WI38 (cell line): ENCODE data around the gene UBR7.

Experiments
- H3K4me3 ChIP-seq: 2 replicates; pipeline ENCODE4 v1.5.1; 2011; ENCODE audit warnings: low read depth, mild to moderate bottlenecking, control low read depth, low read length
- TF ChIP-seq, protein P1 (sequence below): IDR thresholded peaks from 2 replicates; pipeline ENCODE4 v1.5.1; 2012; ENCODE audit warnings: low read depth, mild to moderate bottlenecking, control low read depth, low read length

The UBR7 gene

DNA sequence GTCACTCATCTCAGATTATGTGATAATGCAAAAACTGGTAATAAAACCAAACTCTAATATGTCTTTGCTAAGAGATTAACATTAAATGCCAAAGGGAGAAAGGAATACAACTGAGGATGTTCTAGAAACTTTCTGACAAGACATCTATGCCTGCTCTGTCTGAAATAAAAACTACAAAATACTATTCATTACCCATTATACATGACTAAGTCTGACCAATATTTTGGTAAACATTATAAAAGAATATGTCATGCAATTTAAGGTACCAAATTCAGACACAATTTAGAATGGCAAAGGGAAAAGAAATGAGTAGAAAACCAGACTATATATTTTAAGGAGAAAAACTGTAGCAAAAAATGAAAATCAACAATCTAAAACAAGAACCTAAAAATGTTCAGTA lies 39.5 kb downstream of the UBR7 start:
- H3K4me3 ChIP-seq: no peak overlapping the region
- TF ChIP-seq, protein P1, sequence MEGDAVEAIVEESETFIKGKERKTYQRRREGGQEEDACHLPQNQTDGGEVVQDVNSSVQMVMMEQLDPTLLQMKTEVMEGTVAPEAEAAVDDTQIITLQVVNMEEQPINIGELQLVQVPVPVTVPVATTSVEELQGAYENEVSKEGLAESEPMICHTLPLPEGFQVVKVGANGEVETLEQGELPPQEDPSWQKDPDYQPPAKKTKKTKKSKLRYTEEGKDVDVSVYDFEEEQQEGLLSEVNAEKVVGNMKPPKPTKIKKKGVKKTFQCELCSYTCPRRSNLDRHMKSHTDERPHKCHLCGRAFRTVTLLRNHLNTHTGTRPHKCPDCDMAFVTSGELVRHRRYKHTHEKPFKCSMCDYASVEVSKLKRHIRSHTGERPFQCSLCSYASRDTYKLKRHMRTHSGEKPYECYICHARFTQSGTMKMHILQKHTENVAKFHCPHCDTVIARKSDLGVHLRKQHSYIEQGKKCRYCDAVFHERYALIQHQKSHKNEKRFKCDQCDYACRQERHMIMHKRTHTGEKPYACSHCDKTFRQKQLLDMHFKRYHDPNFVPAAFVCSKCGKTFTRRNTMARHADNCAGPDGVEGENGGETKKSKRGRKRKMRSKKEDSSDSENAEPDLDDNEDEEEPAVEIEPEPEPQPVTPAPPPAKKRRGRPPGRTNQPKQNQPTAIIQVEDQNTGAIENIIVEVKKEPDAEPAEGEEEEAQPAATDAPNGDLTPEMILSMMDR: no peak

DNA sequence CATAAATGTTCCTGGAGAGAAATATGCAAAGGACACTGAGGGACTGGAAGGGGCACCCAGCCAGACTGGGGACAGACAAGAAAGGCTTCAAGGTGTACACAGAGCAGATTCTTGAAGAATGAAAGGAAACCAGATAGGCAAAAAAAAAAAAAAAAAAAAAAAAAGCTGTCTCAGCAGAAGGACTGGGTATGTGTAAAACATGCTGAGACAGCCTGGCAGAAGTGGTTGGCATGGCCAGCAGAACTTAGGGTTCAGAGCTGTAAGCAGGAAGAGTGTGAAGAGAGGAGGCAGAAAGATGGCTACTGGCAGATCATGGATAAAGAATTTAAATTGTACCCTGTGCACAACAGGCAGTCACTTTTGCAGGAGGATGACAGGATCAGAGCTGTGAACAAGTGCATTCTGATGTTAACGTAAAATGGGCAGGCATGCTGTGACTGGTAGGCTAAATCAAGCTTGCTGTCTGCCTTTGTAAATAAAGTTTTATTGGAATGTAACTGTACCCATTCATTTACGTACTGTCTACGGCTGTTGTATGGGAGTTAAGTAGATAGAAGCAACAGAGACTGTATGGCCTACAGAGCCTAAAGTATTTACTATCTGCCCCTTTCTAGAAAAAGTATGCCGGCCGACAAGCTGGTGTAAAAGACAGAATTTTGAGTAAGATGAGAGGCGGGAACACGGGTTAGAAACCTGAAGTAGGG lies 42.2 kb downstream of the UBR7 start:
- no peak overlapping the region for H3K4me3 ChIP-seq
- TF ChIP-seq, protein P1: no peak

DNA sequence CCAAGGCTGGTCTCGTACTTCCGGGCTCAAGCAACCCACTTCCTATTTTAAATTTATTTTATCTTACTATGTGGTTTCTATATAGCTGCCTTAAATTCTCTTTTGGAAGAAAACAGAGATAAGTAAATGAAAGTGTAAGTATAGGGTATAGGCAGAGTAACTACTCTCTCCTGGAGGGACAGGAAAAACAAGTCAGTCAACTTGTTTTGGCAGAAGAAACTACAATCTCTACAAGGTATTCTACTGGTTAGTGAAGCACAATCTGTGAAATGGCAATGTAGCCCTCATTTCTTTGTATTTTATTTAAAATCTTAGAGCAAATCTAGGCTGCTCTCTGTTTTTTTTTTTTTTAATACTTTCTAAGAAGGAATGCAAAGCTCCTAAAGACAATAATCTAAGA lies 55.4 kb downstream of the UBR7 start:
- TF ChIP-seq, protein P1: no peak
- no peak overlapping the region for H3K4me3 ChIP-seq

DNA sequence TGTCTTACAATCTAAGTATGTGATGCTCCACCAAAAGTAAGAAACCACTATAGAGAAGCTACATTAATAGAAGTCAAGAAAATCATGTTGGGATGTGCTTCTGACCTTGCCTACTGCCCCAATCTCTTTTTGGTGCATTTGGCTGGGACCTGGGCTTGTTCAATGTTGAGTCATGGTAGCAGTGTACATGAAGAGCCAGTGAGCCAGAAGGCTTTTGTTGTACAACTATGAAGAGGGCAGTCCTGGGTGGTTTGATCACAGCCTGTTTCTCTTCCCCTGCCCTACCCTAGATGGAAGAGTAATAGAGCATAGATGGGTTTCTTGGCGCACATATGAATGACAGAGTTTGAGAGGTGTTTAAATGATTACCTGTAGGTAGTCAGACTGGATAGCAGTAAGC lies 56.4 kb downstream of the UBR7 start:
- no peak overlapping the region for H3K4me3 ChIP-seq
- TF ChIP-seq, protein P1: no peak

DNA sequence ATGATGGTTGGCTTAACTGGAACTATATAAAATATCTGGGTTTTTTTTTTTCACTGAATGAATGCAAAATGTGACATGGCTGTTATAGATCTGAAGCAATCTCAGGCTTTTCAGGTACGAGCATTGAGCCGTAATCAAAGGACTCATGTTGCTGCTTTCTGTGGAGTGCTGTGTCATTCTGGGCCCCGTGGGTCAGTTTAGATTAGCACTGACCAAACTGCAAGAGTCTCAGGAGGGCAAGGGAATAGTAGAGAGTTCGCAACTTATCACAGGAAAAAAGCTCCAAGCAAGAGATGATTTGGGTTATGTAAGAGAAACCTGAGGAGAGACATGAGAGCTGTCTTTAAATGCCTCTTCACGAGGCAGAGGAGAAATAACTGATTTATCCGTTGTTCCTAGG lies 59.1 kb downstream of the UBR7 start:
- TF ChIP-seq, protein P1: no peak

DNA sequence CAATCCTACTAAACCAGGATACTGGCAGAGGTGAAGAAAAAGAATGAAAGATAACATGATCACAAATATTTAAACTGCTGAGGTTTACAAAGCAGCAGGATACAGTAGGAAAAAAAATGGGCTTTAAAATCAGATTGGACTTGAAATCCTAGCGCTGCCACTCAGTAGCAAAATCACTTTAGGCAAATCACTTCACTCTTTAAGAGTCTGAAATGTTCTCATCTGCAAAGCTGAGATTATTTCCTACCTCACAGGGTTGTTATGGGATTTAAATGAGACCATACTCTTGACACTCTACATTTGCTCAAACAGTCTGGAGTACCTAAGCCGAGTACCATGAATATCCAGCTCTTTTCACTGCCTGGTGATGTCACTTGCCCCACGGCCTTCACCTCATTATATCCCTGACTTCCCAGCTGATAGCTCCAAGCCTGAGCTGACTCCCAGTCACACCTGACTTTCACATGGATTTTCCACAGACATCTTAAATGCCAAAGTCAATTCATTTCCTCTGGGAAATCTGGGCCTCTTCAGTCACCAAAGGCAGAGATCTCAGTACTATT lies 60.2 kb downstream of the UBR7 start:
- TF ChIP-seq, protein P1: no peak
- H3K4me3 ChIP-seq: no peak overlapping the region

More for the DNA sequence above, 59.1 kb downstream of the UBR7 start:
- no peak overlapping the region for H3K4me3 ChIP-seq

DNA sequence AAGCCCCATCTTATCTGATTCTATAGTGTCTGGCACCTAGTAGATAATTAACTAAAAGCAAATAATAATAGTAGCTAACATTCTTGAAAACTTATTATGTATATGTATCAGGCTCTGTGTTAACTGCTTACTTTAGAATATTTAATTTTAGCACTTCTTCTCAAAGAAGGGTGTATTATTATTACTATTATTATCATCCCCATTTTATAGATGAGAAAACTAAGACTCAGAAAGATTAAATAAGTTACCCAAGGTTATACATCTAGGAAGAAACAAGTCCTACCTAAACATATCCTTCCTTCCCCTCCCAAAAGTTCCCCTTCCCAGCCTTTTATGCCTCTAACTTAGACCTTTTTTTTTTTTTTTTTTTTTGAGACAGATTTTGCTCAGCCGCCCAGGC lies 61.4 kb downstream of the UBR7 start:
- H3K4me3 ChIP-seq: no peak overlapping the region
- TF ChIP-seq, protein P1: no peak
